GM18505 (cell line): ENCODE results near the gene CACHD1.

Source experiments
- ATAC-seq: cut with Tn5 transposase; IDR thresholded peaks from one replicate; pipeline ENCODE4 v1.9.1; 2021; ENCODE audit not compliant: unreplicated experiment
- POLR2A ChIP-seq: IDR thresholded peaks from 4 replicates; pipeline ENCODE4 v1.6.1; 2011; ENCODE audit warnings: borderline replicate concordance; ENCODE audit not compliant: insufficient read depth, insufficient read length; ENCODE audit errors: extremely low read depth

The CACHD1 gene

DNA sequence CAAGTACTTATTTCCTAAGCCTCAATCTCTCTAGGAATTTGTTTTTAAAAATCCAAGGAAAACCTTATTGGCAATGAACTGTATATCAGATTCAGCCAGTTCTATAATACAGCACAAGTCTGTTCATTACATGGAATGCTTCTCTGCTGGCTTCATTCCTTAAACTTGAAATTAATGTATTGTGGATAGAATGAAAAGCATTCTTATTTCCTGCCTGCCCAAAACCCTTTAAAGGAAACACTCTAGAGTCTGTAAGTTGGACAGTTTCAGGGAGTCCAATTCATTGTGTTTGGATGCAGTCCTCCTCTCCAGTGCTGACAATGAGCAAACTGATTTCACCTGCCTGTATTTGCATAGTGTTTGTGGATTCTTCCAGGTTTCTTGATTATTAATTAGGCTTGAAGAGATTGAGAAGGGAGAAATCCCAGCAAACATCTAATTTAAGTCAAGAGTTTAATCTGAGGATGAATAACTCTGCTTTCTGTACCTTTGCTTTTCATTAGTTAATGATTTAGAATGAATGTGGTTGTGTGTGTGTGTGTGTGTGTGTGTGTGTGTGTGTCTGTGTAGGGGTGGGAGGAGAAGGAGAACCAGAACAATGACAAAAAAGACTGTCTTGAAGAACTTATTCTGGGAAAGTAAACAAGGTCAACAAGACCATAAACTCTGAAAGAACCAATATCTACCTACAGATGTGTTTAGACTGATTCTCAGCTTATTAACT, 61.2 kb downstream of the CACHD1 start:
- ATAC-seq = no peak
- no peak for TF ChIP-seq POLR2A

DNA sequence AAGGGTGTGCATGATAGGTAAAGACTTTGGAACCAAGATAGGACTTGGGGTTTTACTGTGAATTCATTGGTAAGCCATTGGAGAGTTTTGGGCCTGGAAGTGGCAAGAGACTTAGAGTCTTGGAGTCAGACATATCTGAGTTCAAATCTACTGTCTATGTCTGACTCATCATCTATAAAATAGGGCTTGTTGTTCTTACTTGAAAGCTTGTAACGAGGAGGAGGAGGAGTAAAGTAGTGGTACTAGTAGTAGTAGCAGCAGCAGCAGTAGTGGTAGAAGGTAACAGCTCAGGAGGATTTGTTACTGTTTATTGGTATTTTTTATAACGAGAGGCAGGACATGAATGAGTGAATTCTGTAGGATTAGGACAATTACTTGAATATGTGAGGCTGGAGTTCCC, 62.7 kb downstream of the CACHD1 start:
- ATAC-seq = no peak
- TF ChIP-seq POLR2A = no peak

DNA sequence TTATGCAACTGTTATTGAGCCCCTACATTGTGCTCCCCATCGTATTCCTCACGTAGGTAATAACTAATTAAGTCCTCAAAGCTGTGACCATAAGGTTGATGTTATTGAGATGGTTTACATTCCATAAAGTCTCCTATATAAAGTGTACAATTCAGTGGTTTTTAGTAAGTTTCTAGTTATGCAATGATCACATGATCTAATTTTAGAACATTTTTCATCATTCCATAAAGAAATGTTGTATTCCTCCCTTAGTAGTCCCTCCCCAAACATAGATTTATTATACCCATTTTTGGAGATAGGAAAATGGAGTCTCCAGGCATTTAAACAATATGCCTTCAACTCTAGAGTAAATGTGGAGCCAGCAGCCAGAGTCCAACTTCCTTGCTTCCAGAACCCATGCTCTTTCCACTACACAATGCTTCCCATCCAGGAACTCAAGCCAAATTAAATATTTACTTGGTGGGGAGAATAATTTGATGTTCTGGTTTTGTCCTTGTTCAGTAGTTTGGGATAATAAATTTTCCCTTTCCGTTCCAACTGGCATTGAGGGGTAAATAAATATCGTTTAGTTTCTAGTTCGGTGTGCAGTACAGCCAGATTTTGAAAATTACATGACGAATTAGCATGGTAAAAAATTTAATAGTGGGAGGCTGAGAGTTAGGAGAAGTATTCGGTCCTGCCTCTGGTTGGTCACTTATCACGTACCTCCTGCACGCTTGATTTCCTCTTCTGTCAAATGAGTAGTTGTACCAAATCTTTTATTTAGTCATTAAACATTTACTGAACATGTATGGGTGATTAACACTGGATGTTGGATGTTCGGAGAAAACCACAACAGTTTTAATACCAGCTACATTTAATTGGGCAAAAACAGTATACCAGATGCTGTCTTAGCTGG, 66.3 kb downstream of the CACHD1 start:
- no peak for ATAC-seq
- no peak for TF ChIP-seq POLR2A

DNA sequence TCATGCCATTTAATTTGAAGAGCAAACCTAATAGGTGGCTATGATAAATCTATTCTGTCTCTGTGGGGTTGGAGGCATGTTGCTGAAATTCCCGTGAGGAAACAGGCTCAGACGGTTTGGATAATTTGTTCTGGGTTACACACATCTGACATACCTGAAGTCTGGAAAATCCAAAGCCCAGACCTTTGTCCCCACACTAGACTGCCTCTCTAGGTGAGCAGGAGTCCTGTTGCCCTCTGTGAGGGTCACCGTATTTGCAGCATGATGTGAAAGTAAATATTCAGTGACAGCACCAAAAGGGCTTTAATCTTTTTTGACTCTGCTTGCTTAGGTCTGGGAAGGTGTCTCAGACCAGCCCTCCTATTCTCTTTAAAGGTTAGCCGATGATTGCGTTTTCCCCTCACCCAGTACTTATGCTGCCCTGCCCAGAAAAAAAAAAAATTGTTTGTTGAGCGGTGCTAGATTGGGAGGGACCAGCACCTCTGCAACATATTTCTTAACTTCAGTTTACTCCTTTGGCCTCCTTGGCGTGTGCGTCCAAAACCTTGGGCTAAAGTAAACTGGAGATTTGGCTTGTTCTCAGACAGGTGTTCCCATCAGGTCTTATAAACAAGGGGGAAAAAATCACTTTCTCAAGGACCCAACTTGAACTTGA, 67.0 kb downstream of the CACHD1 start:
- TF ChIP-seq POLR2A = no peak

DNA sequence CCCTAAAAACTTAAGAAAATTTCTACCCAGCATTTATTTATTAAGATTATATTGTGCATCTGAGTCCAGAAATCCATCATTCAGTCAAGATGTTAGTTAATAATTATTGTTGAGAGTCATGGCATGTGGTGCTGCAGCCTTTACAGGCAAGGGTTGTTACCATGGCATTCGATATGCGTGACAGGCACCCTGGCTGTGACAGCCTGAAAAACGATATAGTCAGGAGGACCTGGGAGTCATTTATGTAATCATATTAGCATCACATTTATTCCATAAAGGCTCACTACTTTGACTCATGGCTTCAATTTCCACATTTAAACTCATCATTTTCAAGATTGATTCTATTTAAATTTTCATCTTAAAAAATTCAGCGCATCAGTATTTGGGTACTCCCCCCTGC, 68.0 kb downstream of the CACHD1 start:
- no peak for TF ChIP-seq POLR2A
- no peak for ATAC-seq

More for the DNA sequence above, 67.0 kb downstream of the CACHD1 start:
- no peak for ATAC-seq

DNA sequence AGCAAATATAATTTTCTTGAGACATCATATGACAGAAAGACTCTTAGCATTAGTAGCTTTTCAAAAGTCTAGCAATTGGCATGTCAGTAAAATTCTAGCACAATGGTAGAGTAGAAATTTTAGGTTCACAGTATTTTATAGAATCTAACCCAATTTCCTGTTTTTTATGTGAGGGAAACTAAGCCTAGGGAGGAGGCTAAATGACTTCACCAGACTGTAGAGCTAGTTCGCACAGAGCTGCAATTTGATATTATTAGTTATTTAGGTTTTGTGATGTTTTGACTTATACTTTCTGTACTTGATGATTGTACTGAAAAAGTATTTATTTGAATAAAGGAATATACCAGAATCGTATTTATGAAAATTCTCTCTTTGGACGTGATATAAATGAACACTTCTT, 68.5 kb downstream of the CACHD1 start:
- TF ChIP-seq POLR2A = no peak
- ATAC-seq = no peak

DNA sequence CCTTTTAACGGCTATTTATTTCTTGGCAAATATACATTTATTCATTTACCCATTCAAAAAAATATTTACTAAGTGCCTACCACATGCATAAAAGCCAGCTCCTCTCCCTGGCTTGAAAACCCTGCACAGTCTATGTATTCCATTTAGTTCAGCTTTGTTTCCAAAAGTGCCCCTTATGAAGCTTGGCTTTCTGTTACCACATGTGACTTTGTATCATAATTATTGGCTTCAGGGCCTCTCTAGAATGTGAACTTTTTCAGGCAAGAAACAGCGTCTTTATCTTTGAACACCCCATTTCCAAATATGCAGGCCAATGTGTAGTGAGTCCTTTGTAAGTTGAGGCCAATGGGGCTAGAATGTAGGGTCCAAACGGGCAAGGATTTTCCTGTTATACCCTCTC, 69.4 kb downstream of the CACHD1 start:
- no peak for ATAC-seq
- TF ChIP-seq POLR2A = no peak

DNA sequence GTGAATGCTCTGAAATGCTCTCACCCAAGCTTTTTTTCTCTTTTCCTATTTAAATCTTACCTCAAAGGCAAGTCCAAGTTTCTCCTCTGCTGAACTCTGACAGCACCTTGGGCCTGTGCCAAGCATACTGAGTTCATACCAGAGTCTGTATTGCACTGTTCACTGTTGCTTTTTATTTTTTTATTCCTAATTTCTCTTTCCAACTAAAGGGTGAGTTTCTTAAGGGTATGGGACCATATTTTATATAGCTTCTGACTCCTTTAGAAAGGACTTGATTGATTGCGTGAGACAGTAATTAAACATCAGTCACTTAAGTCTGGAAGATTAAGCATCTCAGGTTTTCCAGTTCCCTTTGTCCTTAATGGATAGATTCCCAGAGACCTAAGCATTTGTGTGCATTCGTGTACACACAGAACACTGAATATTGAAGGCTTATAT, 69.9 kb downstream of the CACHD1 start:
- TF ChIP-seq POLR2A = no peak
- no peak for ATAC-seq

DNA sequence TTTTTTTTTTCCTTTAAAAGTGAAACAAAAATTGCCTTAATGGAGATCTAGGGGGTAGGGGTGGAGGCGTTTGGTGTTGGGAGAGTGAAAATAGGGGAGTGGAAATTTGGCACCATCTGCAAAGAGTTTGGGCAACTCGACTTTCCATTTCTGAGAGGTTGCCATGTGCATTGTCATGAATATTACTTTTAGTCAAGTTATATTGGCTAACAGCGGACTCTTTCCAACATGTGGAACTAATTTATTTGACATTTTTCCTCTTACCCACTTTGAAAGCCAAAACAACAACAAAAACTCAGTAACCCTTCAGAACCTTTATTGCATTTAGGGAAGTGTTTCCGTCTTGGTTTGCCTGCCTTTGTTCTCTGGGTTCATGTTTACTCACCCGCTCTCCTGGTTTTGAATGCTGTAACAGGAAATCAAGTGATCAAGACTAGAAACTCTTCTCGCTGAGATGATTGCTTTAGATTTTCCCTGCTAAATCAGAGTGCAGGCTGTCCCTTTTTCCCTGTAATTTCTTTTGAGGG, 70.4 kb downstream of the CACHD1 start:
- ATAC-seq = no peak
- no peak for TF ChIP-seq POLR2A

DNA sequence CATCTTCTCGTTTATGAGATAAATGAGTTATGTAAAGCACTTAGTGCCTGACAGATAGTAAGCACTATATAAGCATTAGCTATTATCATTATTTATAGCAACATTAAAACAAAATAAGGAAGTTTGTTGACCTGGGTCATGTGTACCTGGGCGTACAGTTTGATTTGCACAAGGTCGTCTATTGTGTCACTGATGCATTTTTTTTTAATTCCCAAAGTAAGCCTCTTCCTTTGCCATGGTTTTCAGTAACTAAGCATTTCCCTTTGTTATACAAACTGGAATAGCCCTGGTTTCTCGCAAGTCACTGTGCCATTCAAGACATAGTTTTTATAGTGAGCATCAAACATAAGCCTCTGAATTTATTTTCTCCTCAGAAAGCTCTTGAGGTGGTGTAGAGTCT, 72.2 kb downstream of the CACHD1 start:
- no peak for TF ChIP-seq POLR2A
- no peak for ATAC-seq

DNA sequence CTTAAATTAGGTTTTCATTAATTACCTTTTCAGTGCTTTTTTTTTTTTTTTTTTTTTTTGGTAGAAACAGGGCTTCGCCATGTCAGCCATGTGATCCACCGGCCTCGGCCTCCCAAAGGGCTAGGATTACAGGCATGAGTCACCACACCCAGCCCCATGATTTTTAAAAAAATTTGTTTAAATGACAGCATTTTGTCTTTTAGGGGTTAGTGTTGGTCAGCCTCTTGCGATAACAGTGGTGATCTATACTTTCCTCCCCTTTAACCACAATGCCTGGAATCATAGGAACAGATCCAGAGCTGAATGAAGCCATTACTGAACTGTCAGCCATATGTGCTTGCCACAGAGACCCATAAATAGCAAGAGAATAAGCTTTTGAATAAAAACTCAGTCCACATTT, 73.9 kb downstream of the CACHD1 start:
- no peak for ATAC-seq
- no peak for TF ChIP-seq POLR2A

DNA sequence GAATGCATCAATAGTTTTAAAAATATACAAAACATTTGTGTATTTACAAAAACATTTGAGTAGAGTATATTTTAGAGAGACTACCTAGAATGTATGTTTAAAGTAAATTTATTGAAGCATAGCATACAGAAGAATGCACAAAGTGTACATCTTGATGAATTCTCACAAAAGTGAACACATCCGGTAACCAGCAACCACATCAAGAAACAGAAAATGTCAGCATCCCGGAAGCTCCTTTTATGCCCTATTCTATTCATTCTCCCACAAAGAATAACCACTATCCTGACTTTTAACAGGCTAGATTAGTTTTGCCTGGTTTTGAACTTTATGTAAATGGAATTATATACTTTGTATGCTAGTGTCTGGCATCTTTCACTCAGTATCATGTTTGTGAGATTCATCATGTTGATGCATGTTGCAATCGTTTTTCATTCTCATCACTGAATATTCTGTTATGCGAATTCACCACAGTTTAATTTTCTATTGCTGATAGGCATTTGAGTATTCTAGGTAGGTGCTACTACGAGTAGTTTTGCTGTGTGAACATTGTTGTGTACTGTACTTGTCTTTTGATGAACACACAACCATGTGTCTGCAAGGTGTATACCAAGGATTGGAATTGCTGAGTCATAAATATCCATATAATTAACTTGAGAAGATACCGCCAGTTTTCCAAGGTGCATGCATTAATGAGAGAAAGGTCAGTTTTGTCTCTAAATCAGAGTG, 75.4 kb downstream of the CACHD1 start:
- TF ChIP-seq POLR2A = no peak
- ATAC-seq = no peak

DNA sequence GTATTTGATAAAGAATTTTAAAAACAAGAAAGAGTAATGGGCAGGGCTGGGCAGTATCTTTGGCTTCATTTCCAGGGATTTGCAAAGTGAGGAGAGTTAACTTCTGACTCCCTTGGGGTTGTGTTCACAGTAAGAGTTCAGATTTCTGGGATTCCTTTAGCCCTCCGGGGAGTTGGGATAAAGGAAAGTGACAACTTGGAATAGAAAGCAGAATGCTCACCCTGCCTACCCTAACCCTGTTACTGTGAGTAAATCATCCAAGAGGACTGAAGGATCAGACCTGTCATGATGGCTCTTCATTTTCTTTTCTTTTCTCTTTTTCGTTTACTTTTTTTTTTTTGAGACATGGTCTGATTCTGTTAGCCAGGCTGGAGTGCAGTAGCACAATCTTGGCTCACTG, 76.1 kb downstream of the CACHD1 start:
- no peak for ATAC-seq
- TF ChIP-seq POLR2A = no peak
